ENCODE measurements around the gene UBQLN1.

GRCh38 chr9:83633676-83634075 is 74.1 kb downstream of the UBQLN1 start:
- TF ChIP-seq CTCF (IDR thresholded peaks at IDR 0.05), result no peak
- TF ChIP-seq POLR2A (IDR thresholded peaks at IDR 0.05), result no peak
- no peak for TF ChIP-seq POLR2AphosphoS5 (IDR thresholded peaks at IDR 0.05)
